GM21360 (cell line): ENCODE data around the gene SCAP.
"Not testable (repeated sequence)": the region's sequence is repeated elsewhere in the genome, so short reads cannot be mapped to it uniquely, and the experiment has no call there.

Source experiments
- ATAC-seq: cut with Tn5 transposase; IDR thresholded peaks from one replicate; pipeline ENCODE4 v1.9.1; 2021; ENCODE audit warnings: mild to moderate bottlenecking, moderate library complexity; ENCODE audit not compliant: unreplicated experiment

SCAP gene

GRCh38 chr3:47481763-47482162 lies 6.0 kb upstream of the SCAP start:
- ATAC-seq = not testable (repeated sequence)

- not testable (repeated sequence) for ATAC-seq
Measured at GRCh38 chr3:47480267-47480666, 4.5 kb upstream of the SCAP start.

GRCh38 chr3:47479826-47480160 lies 4.1 kb upstream of the SCAP start:
- ATAC-seq = no peak

GRCh38 chr3:47478022-47478421 lies 2.3 kb upstream of the SCAP start:
- ATAC-seq = no peak

- ATAC-seq = no peak
Measured at GRCh38 chr3:47476644-47477199, 981 bp upstream of the SCAP start.

- no peak for ATAC-seq
Measured at GRCh38 chr3:47476330-47476626, 537 bp upstream of the SCAP start.

GRCh38 chr3:47475029-47475569 lies 642 bp downstream of the SCAP start:
- no peak for ATAC-seq

GRCh38 chr3:47473391-47473790 lies 2.4 kb downstream of the SCAP start:
- ATAC-seq = no peak

GRCh38 chr3:47469616-47470015 lies 6.1 kb downstream of the SCAP start:
- ATAC-seq = no peak

- ATAC-seq = not testable (repeated sequence)
Measured at GRCh38 chr3:47468315-47468714, 7.4 kb downstream of the SCAP start.

- ATAC-seq = no peak
Measured at GRCh38 chr3:47464588-47464987, 11.2 kb downstream of the SCAP start.

- not testable (repeated sequence) for ATAC-seq
Measured at GRCh38 chr3:47459534-47460085, 16.1 kb downstream of the SCAP start.

- no peak for ATAC-seq
Measured at GRCh38 chr3:47456984-47457383, 18.8 kb downstream of the SCAP start.

GRCh38 chr3:47455806-47456452 lies 19.8 kb downstream of the SCAP start:
- ATAC-seq = no peak

- no peak for ATAC-seq
Measured at GRCh38 chr3:47452453-47453215, 23.1 kb downstream of the SCAP start.

GRCh38 chr3:47444103-47444502 lies 31.6 kb downstream of the SCAP start:
- ATAC-seq = no peak

- no peak for ATAC-seq
Measured at GRCh38 chr3:47443611-47443995, 32.1 kb downstream of the SCAP start.

GRCh38 chr3:47441796-47442551 lies 33.8 kb downstream of the SCAP start:
- no peak for ATAC-seq

GRCh38 chr3:47440131-47440530 lies 35.6 kb downstream of the SCAP start:
- no peak for ATAC-seq

GRCh38 chr3:47436180-47436579 lies 39.6 kb downstream of the SCAP start:
- ATAC-seq = no peak

- no peak for ATAC-seq
Measured at GRCh38 chr3:47434849-47435248, 40.9 kb downstream of the SCAP start.
